GM10266 (cell line): ENCODE measurements around the gene NUDT16L1.

Source experiments
- DNase-seq: peaks from one replicate; pipeline ENCODE4 v3.0.0; 2012; ENCODE audit errors: extremely low spot score
- CTCF ChIP-seq: IDR thresholded peaks from 2 replicates; pipeline ENCODE4 v1.5.1; 2012; ENCODE audit warnings: mild to moderate bottlenecking, low read depth; ENCODE audit not compliant: control insufficient read depth, insufficient read depth; ENCODE audit errors: missing control alignments

Gene NUDT16L1

GRCh38 chr16:4656695-4657686, 36.4 kb upstream of the NUDT16L1 start:
- no peak for DNase-seq
- TF ChIP-seq CTCF: no peak

GRCh38 chr16:4659363-4660353, 33.7 kb upstream of the NUDT16L1 start:
- DNase-seq: no peak
- no peak for TF ChIP-seq CTCF

- TF ChIP-seq CTCF: no peak
- DNase-seq: peak; percentile 72
Observed at GRCh38 chr16:4660454-4661007, 32.8 kb upstream of the NUDT16L1 start.

GRCh38 chr16:4661661-4662060, 31.7 kb upstream of the NUDT16L1 start:
- TF ChIP-seq CTCF: no peak
- DNase-seq: no peak

- TF ChIP-seq CTCF: no peak
- no peak for DNase-seq
Observed at GRCh38 chr16:4663465-4663776, 29.9 kb upstream of the NUDT16L1 start.

GRCh38 chr16:4663777-4664465, 29.4 kb upstream of the NUDT16L1 start:
- TF ChIP-seq CTCF: no peak
- DNase-seq: no peak
